ENCODE measurements around the gene CHRM4. TPM values are rescaled to one million over a fixed set of nuclear protein-coding genes. Genes with fewer than 3 reads are reported as not detected.

The CHRM4 gene
- polyA plus RNA-seq, 2 donors = 0.02 TPM; not detected in 1

DNA sequence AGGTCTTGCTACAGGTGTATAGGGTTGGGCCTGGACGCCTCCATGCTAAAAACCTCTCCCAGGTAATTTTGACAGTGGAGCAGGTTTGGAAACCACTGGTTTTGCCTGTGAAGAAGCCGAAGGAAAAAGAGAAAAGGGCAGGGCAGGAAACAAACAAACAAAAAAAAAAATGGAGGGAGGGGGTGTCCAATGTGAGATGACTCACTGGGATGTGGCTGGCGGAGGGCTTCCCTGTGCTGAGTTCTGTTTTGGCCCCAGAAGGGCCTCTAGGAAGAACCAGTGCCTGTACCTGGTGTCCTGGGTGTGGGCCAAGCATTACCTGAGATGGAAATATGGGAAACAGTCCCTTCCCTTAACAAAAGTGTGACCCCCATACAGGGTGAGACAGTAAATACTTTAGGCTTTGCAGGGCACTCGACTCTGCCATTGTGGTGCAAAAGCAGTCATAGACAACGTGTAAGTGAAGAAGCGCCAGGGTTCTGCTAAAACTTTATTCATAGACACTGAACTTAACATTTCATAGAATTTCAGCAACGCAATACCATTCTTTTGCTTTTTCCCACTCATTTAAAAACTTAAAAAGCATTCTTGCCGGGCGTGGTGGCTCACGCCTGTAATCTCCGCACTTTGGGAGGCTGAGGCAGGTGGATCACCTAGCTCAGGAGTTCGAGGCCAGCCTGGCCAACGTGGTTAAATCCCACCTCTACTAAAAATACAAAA is 53.8 kb downstream of the CHRM4 start:
- no peaks in the 10 kb centered on the region for H3K27me3 ChIP-seq (ENCODE audit: control insufficient read depth in 1 of 2, insufficient read depth in 2 of 2, low read length in 2 of 2)
- no peak overlapping the region for H3K4me3 ChIP-seq (ENCODE audit: low read depth in 1 of 2, low read length in 2 of 2)
- H3K36me3 ChIP-seq (ENCODE audit: control insufficient read depth in 2 of 2, insufficient read depth in 2 of 2, low read length in 1 of 2) = no peaks in the 10 kb centered on the region
- WGBS, 2 donors = 87% methylated on average over 13 of the region's 13 CpGs
- H3K4me1 ChIP-seq (ENCODE audit: control insufficient read depth in 2 of 2, insufficient read depth in 2 of 2, low read length in 1 of 2) = peaks cover 0 to 16% of the 10 kb centered on the region in 2 donors
- no peak overlapping the region for H3K27ac ChIP-seq (ENCODE audit: low read depth in 2 of 2, low read length in 1 of 2)
- H3K9me3 ChIP-seq (ENCODE audit: control insufficient read depth in 2 of 2, insufficient read depth in 1 of 2, low read depth in 1 of 2, low read length in 1 of 2) = no peaks in the 10 kb centered on the region

DNA sequence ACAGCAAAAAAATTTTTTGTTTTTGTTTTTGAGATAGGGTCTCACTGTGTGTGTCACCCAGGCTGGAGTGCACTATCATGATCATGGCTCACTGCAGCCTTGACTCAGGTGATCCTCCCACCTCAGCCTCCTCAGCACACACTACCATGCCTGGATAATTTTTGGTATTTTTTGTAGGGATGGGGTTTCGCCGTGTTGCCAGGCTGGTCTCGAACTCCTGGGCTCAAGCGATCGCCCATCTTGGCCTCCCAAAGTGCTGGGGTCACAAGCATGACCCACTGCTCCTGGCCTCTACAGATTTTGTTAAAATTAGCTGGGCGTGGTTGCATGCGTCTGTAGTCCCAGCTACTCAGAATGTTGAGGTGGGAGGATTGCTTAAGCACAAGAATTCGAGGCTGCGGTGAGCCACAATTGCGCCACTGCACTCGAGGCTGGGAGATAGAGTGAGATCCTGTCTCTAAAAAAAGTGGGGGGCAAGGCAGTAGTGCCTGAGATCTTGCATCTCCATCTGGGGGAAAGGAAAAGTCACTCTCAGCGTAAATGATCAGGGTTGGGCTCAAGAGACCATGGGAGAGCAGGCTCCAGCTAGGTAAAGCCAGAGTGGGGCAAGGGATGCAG is 54.9 kb downstream of the CHRM4 start:
- no peak overlapping the region for H3K4me3 ChIP-seq (ENCODE audit: low read depth in 1 of 2, low read length in 2 of 2)
- peaks cover 3 to 20% of the 10 kb centered on the region in 2 donors for H3K4me1 ChIP-seq (ENCODE audit: control insufficient read depth in 2 of 2, insufficient read depth in 2 of 2, low read length in 1 of 2)
- H3K27ac ChIP-seq (ENCODE audit: low read depth in 2 of 2, low read length in 1 of 2) = no peak overlapping the region
- H3K27me3 ChIP-seq (ENCODE audit: control insufficient read depth in 1 of 2, insufficient read depth in 2 of 2, low read length in 2 of 2) = peaks cover 0 to 6% of the 10 kb centered on the region in 2 donors
- no peaks in the 10 kb centered on the region for H3K36me3 ChIP-seq (ENCODE audit: control insufficient read depth in 2 of 2, insufficient read depth in 2 of 2, low read length in 1 of 2)
- H3K9me3 ChIP-seq (ENCODE audit: control insufficient read depth in 2 of 2, insufficient read depth in 1 of 2, low read depth in 1 of 2, low read length in 1 of 2) = no peaks in the 10 kb centered on the region
- WGBS, 2 donors = 89 to 90% methylated on average over 12 of the region's 12 CpGs

DNA sequence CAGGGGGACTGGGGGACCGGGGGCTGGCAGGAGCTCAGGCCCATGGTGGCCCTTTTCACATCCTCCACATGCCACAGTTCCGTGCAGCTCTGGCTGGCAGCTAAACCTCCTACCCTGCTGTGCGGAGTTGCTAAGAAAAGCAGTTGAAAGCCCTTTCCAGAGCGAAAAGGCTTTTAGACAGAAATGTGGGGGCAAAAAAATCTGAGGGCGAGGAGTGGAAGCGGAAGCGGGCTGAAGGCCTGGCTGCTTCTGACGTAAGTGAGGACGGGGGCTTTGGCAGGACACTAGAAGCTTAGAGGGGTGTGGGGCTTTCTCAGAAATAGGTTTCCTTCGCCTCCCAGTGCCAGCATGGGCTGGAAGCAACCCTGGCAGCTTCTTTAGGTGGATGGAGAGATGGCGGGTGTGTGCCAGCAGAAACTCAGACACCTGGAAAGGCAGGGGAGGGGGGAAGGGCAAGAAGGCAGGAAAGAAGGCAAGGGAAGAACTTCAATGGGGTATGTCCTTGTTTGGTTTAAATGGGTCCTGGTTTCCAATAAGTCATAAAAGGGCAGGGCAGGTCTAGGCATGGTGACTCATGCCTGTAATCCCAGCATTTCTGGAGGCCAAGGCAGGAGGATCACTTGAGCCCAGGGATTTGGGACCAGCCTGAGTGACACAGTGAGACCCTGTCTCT is 55.5 kb downstream of the CHRM4 start:
- Histone ChIP-seq H3K27me3 (ENCODE audit: control insufficient read depth in 1 of 2, insufficient read depth in 2 of 2, low read length in 2 of 2) (peaks cover 0 to 6% of the 10 kb centered on the region in 2 donors), H3K36me3 (ENCODE audit: control insufficient read depth in 2 of 2, insufficient read depth in 2 of 2, low read length in 1 of 2) (no peaks in the 10 kb centered on the region), H3K4me1 (ENCODE audit: control insufficient read depth in 2 of 2, insufficient read depth in 2 of 2, low read length in 1 of 2) (peaks cover 3 to 20% of the 10 kb centered on the region in 2 donors), H3K4me3 (ENCODE audit: low read depth in 1 of 2, low read length in 2 of 2) (no peak overlapping the region), H3K9me3 (ENCODE audit: control insufficient read depth in 2 of 2, insufficient read depth in 1 of 2, low read depth in 1 of 2, low read length in 1 of 2) (no peaks in the 10 kb centered on the region), H3K27ac (ENCODE audit: low read depth in 2 of 2, low read length in 1 of 2) (no peak overlapping the region)
- WGBS, 2 donors = 90 to 91% methylated on average over 11 of the region's 11 CpGs

DNA sequence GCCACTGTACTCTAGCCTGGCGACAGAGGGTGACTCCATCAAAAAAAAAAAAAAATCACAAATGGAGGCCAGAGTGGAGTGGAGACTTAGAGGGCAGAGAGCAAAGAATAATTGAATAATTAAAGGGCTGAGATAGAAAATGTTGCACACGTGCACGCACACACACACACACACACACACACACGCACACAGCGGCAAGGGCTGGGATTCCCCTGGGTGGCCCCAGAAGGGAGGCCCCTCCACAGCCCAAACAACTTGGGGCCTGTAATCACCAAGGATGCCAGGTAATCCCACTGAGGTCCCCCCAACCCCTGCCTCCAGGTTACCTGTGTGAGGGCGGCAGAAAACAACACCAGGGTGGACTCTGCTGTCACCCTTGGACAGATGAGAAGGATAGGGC is 56.3 kb downstream of the CHRM4 start:
- no peak overlapping the region for H3K27ac ChIP-seq (ENCODE audit: low read depth in 2 of 2, low read length in 1 of 2)

DNA sequence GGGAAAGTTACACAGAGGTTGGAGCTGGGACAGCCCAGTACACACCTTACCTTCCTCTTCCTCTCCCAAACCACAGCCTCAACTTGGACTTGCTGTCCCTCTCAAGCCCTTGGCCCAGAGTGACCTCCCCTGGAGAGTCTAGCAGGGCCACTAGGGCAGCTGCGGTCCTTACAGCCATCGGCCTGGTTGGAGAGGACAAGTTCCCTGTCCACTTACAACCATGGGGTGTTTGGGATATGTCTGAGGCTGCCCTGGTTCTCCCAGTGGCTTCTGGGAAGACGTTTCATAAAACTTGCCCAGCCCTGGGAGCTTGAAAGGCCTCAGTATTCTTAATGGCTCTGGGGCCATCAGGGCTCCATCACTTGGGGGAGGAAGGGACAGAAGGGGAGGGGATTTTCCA is 57.4 kb downstream of the CHRM4 start:
- Histone ChIP-seq H3K4me3 (ENCODE audit: low read depth in 1 of 2, low read length in 2 of 2) (no peak overlapping the region), H3K27ac (ENCODE audit: low read depth in 2 of 2, low read length in 1 of 2) (no peak overlapping the region), H3K4me1 (ENCODE audit: control insufficient read depth in 2 of 2, insufficient read depth in 2 of 2, low read length in 1 of 2) (peaks cover 3 to 17% of the 10 kb centered on the region in 2 donors), H3K36me3 (ENCODE audit: control insufficient read depth in 2 of 2, insufficient read depth in 2 of 2, low read length in 1 of 2) (no peaks in the 10 kb centered on the region), H3K9me3 (ENCODE audit: control insufficient read depth in 2 of 2, insufficient read depth in 1 of 2, low read depth in 1 of 2, low read length in 1 of 2) (no peaks in the 10 kb centered on the region), H3K27me3 (ENCODE audit: control insufficient read depth in 1 of 2, insufficient read depth in 2 of 2, low read length in 2 of 2) (peaks cover 0 to 8% of the 10 kb centered on the region in 2 donors)
- WGBS, 2 donors = 95 to 98% methylated on average over 3 of the region's 3 CpGs

More for the DNA sequence above, 56.3 kb downstream of the CHRM4 start:
- H3K4me1 ChIP-seq (ENCODE audit: control insufficient read depth in 2 of 2, insufficient read depth in 2 of 2, low read length in 1 of 2) = peaks cover 3 to 20% of the 10 kb centered on the region in 2 donors
- WGBS, 2 donors = 93 to 98% methylated on average over 6 of the region's 6 CpGs
- no peaks in the 10 kb centered on the region for H3K36me3 ChIP-seq (ENCODE audit: control insufficient read depth in 2 of 2, insufficient read depth in 2 of 2, low read length in 1 of 2)
- H3K27me3 ChIP-seq (ENCODE audit: control insufficient read depth in 1 of 2, insufficient read depth in 2 of 2, low read length in 2 of 2) = peaks cover 0 to 8% of the 10 kb centered on the region in 2 donors
- no peaks in the 10 kb centered on the region for H3K9me3 ChIP-seq (ENCODE audit: control insufficient read depth in 2 of 2, insufficient read depth in 1 of 2, low read depth in 1 of 2, low read length in 1 of 2)
- H3K4me3 ChIP-seq (ENCODE audit: low read depth in 1 of 2, low read length in 2 of 2) = no peak overlapping the region

Other genes with a start within 250 kb of the CHRM4 start
- under 1 TPM; 0.31 to 0.60 TPM for gene CREB3L1, start 114.1 kb downstream of the CHRM4 start, polyA plus RNA-seq
- gene DGKZ, start 44.3 kb downstream of the CHRM4 start, polyA plus RNA-seq = 10 to 100 TPM; 27.3 to 36.6 TPM
- gene MDK, start 10.1 kb downstream of the CHRM4 start, polyA plus RNA-seq = 10 to 100 TPM; 19.9 to 24.3 TPM
- 10 to 100 TPM in 1 of 2 donors, 1 to 10 TPM in 1; 9.0 to 11.2 TPM for gene AMBRA1, start 202.2 kb upstream of the CHRM4 start, polyA plus RNA-seq
- 1 to 10 TPM; 1.7 to 2.8 TPM for gene HARBI1, start 225.5 kb upstream of the CHRM4 start, polyA plus RNA-seq
- gene ATG13, start 225.8 kb upstream of the CHRM4 start, polyA plus RNA-seq = 10 to 100 TPM; 20.0 to 26.5 TPM